Measurements from ENCODE around the gene RBM42.
"Not testable (repeated sequence)": the region's sequence is repeated elsewhere in the genome, so short reads cannot be mapped to it uniquely, and the experiment has no call there.

RBM42 gene

DNA sequence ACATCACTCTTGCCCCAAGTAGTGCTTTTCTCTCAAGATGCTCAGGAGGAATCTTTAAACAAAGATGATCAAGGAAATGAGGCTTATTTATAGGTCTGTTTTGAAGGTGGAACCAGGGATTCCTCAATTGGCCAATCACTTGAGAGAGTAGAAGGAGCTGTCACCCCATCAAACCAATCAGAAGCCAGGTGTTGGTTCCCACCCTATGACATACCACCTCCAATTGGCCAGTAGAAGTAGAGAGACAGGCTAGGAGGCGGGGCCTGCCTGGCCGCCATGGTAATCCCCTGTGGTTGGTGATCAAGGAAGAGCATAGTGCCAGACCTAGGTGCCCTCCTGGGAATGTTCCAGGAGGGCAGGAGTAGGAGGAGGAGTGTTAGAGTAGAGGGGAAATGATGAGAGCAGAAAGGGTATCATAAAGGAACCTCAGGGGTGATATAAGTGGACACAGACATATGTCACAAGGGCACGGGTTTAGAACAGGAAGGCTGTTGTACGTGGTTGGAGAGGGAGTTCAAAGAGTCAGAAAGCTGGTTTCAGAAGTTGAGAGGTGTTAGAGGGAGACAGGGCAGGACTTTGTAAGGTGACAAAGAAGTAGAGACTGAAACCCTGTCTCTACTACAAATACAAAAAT lies 32.4 kb upstream of the RBM42 start:
- H2BK120ac ChIP-seq (ENCODE audit: low read depth, low read length): no peak overlapping the region
- H4K91ac ChIP-seq (ENCODE audit: low read length): no peak overlapping the region
- no peaks in the 10 kb centered on the region for H3K36me3 ChIP-seq (ENCODE audit: control insufficient read depth in 1 of 2, insufficient read depth in 2 of 2, low read depth in 1 of 2, low read length in 2 of 2)
- no peak overlapping the region for H2AK5ac ChIP-seq (ENCODE audit: low read length, severe bottlenecking)
- DNase-seq: peak; percentile 14
- H2BK5ac ChIP-seq (ENCODE audit: low read depth, low read length, poor library complexity, severe bottlenecking): no peak overlapping the region
- 78% methylated on average over 4 of the region's 4 CpGs for WGBS
- H3K4ac ChIP-seq (ENCODE audit: low read depth in 1 of 2, low read length in 2 of 2): no peak overlapping the region
- H3K14ac ChIP-seq (ENCODE audit: low read length in 2 of 2): no peak overlapping the region
- no peak overlapping the region for H2AFZ ChIP-seq (ENCODE audit: low read depth, low read length)
- H2BK15ac ChIP-seq (ENCODE audit: low read depth, poor library complexity, severe bottlenecking): no peak overlapping the region
- no peaks in the 10 kb centered on the region for H3K79me1 ChIP-seq (replicated peaks; ENCODE audit: low read length, poor library complexity, severe bottlenecking)
- H2BK12ac ChIP-seq (ENCODE audit: low read length in 2 of 2): no peak overlapping the region
- H3K23ac ChIP-seq (ENCODE audit: low read length in 2 of 2): no peak overlapping the region
- H3K27ac ChIP-seq (ENCODE audit: low read length, poor library complexity, severe bottlenecking): no peak overlapping the region
- H3K9me3 ChIP-seq (ENCODE audit: control insufficient read depth, low read length): no peaks in the 10 kb centered on the region
- H3K4me3 ChIP-seq (ENCODE audit: insufficient read depth in 1 of 2, low read depth in 1 of 2, low read length in 2 of 2): no peak overlapping the region
- no peak overlapping the region for H4K8ac ChIP-seq (ENCODE audit: low read length)
- H3K18ac ChIP-seq (ENCODE audit: low read depth in 1 of 2, low read length in 2 of 2): no peak overlapping the region
- H3K27me3 ChIP-seq (ENCODE audit: control insufficient read depth in 1 of 2, insufficient read depth in 1 of 2, low read length in 2 of 2): peaks cover 0 to 13% of the 10 kb centered on the region in 2 experiments
- H3K4me2 ChIP-seq (ENCODE audit: low read length, poor library complexity, severe bottlenecking): no peak overlapping the region
- no peak overlapping the region for H3K9ac ChIP-seq (ENCODE audit: low read length)
- no peaks in the 10 kb centered on the region for H3K4me1 ChIP-seq (ENCODE audit: control insufficient read depth, insufficient read depth, low read depth, low read length)

DNA sequence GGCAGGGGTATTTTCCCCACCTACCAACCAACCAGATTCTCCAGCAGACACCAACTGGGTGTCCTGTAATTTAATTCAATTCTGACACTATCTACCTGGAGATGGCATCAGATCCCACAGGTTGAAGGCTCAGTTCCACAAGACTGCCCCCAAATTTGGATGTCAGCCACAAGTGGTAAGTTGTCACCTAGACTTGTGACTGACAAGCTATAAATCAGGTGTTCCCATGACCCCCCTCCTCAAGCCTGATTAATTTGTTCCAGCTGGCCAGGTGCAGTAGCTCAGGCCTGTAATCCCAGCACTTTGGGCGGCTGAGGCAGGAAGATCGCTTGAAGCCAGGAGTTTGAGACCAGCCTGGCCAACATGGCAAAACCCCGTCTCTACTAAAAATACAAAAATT lies 26.9 kb upstream of the RBM42 start:
- Histone ChIP-seq H3K27me3 (ENCODE audit: control insufficient read depth in 1 of 2, insufficient read depth in 1 of 2, low read length in 2 of 2) (peaks cover 0 to 12% of the 10 kb centered on the region in 2 experiments), H3K4me1 (ENCODE audit: control insufficient read depth, insufficient read depth, low read depth, low read length) (peaks cover 1% of the 10 kb centered on the region), H3K36me3 (ENCODE audit: control insufficient read depth in 1 of 2, insufficient read depth in 2 of 2, low read depth in 1 of 2, low read length in 2 of 2) (no peaks in the 10 kb centered on the region), H3K27ac (ENCODE audit: low read length, poor library complexity, severe bottlenecking) (no peak overlapping the region), H3K9me3 (ENCODE audit: control insufficient read depth, low read length) (peaks cover 4% of the 10 kb centered on the region), H2BK120ac (ENCODE audit: low read depth, low read length) (no peak overlapping the region), H3K4me3 (ENCODE audit: insufficient read depth in 1 of 2, low read depth in 1 of 2, low read length in 2 of 2) (no peak overlapping the region), H2AK5ac (ENCODE audit: low read length, severe bottlenecking) (no peak overlapping the region), H2BK5ac (ENCODE audit: low read depth, low read length, poor library complexity, severe bottlenecking) (no peak overlapping the region), H3K4ac (ENCODE audit: low read depth in 1 of 2, low read length in 2 of 2) (no peak overlapping the region), H3K9ac (ENCODE audit: low read length) (no peak overlapping the region), H2AFZ (ENCODE audit: low read depth, low read length) (no peak overlapping the region), H3K23ac (ENCODE audit: low read length in 2 of 2) (no peak overlapping the region), H3K4me2 (ENCODE audit: low read length, poor library complexity, severe bottlenecking) (no peak overlapping the region), H4K91ac (ENCODE audit: low read length) (no peak overlapping the region), H2BK12ac (ENCODE audit: low read length in 2 of 2) (no peak overlapping the region), H4K8ac (ENCODE audit: low read length) (no peak overlapping the region), H3K79me1 (replicated peaks; ENCODE audit: low read length, poor library complexity, severe bottlenecking) (no peaks in the 10 kb centered on the region), H3K14ac (ENCODE audit: low read length in 2 of 2) (no peak overlapping the region), H2BK15ac (ENCODE audit: low read depth, poor library complexity, severe bottlenecking) (no peak overlapping the region), H3K18ac (ENCODE audit: low read depth in 1 of 2, low read length in 2 of 2) (no peak overlapping the region)
- WGBS: 100% methylated on average over 2 of the region's 3 CpGs
- no peak for DNase-seq

DNA sequence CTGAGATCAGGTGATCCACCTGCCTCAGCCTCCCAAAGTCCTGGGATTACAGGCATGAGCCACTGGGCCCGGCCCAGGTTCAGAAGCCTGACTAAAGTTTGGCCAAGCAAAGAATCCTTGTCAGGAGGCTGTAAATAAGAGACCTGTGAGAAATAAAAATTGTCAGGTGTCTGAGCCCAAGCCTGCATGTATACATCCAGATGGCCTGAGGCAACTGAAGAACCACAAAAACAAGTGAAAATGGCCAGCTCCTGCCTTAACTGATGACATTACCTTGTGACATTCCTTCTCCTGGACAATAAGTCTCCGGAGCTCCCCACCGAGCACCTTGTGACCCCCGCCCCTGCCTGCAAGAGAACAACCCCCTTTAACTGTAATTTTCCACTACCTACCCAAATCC lies 24.4 kb upstream of the RBM42 start:
- not testable (repeated sequence) for DNase-seq; H3K4me3 ChIP-seq (ENCODE audit: insufficient read depth in 1 of 2, low read depth in 1 of 2, low read length in 2 of 2); H3K4me1 ChIP-seq (ENCODE audit: control insufficient read depth, insufficient read depth, low read depth, low read length); H3K4ac ChIP-seq (ENCODE audit: low read depth in 1 of 2, low read length in 2 of 2); H2BK120ac ChIP-seq (ENCODE audit: low read depth, low read length); H4K8ac ChIP-seq (ENCODE audit: low read length); H3K4me2 ChIP-seq (ENCODE audit: low read length, poor library complexity, severe bottlenecking); H3K9ac ChIP-seq (ENCODE audit: low read length); H2AK5ac ChIP-seq (ENCODE audit: low read length, severe bottlenecking); H2AFZ ChIP-seq (ENCODE audit: low read depth, low read length); H2BK5ac ChIP-seq (ENCODE audit: low read depth, low read length, poor library complexity, severe bottlenecking); H3K36me3 ChIP-seq (ENCODE audit: control insufficient read depth in 1 of 2, insufficient read depth in 2 of 2, low read depth in 1 of 2, low read length in 2 of 2); H3K23ac ChIP-seq (ENCODE audit: low read length in 2 of 2); H2BK15ac ChIP-seq (ENCODE audit: low read depth, poor library complexity, severe bottlenecking); H3K14ac ChIP-seq (ENCODE audit: low read length in 2 of 2); H3K79me1 ChIP-seq (replicated peaks; ENCODE audit: low read length, poor library complexity, severe bottlenecking); H3K27ac ChIP-seq (ENCODE audit: low read length, poor library complexity, severe bottlenecking); H3K18ac ChIP-seq (ENCODE audit: low read depth in 1 of 2, low read length in 2 of 2); H2BK12ac ChIP-seq (ENCODE audit: low read length in 2 of 2); H4K91ac ChIP-seq (ENCODE audit: low read length)
- H3K27me3 ChIP-seq (ENCODE audit: control insufficient read depth in 1 of 2, insufficient read depth in 1 of 2, low read length in 2 of 2): peaks cover 0 to 12% of the 10 kb centered on the region in 2 experiments
- H3K9me3 ChIP-seq (ENCODE audit: control insufficient read depth, low read length): peaks cover 16% of the 10 kb centered on the region
- 80% methylated on average over 4 of the region's 4 CpGs for WGBS

DNA sequence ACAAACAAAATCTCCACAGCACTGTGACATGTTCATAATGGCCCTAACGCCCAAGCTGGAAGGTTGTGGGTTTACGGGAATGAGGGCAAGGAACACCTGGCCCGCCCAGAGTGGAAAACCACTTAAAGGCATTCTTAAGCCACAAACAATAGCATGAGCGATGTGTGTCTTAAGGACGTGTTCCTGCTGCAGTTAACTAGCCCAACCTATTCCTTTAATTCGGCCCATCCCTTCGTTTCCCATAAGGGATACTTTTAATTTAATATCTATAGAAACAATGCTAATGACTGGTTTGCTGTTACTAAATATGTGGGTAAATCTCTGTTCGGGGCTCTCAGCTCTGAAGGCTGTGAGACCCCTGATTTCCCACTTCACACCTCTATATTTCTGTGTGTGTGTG lies 21.7 kb upstream of the RBM42 start:
- H2BK5ac ChIP-seq (ENCODE audit: low read depth, low read length, poor library complexity, severe bottlenecking); H2BK12ac ChIP-seq (ENCODE audit: low read length in 2 of 2); H3K36me3 ChIP-seq (ENCODE audit: control insufficient read depth in 1 of 2, insufficient read depth in 2 of 2, low read depth in 1 of 2, low read length in 2 of 2); DNase-seq; H3K18ac ChIP-seq (ENCODE audit: low read depth in 1 of 2, low read length in 2 of 2); H3K4me1 ChIP-seq (ENCODE audit: control insufficient read depth, insufficient read depth, low read depth, low read length); H3K4me3 ChIP-seq (ENCODE audit: insufficient read depth in 1 of 2, low read depth in 1 of 2, low read length in 2 of 2); H3K14ac ChIP-seq (ENCODE audit: low read length in 2 of 2); H3K9ac ChIP-seq (ENCODE audit: low read length); H3K4me2 ChIP-seq (ENCODE audit: low read length, poor library complexity, severe bottlenecking); H3K79me1 ChIP-seq (replicated peaks; ENCODE audit: low read length, poor library complexity, severe bottlenecking); H3K4ac ChIP-seq (ENCODE audit: low read depth in 1 of 2, low read length in 2 of 2); H2BK15ac ChIP-seq (ENCODE audit: low read depth, poor library complexity, severe bottlenecking); H3K23ac ChIP-seq (ENCODE audit: low read length in 2 of 2); H4K8ac ChIP-seq (ENCODE audit: low read length); H2BK120ac ChIP-seq (ENCODE audit: low read depth, low read length); H2AK5ac ChIP-seq (ENCODE audit: low read length, severe bottlenecking); H4K91ac ChIP-seq (ENCODE audit: low read length); H2AFZ ChIP-seq (ENCODE audit: low read depth, low read length); H3K27ac ChIP-seq (ENCODE audit: low read length, poor library complexity, severe bottlenecking): not testable (repeated sequence)
- H3K9me3 ChIP-seq (ENCODE audit: control insufficient read depth, low read length): peaks cover 16% of the 10 kb centered on the region
- 75% methylated on average over 3 of the region's 8 CpGs for WGBS
- H3K27me3 ChIP-seq (ENCODE audit: control insufficient read depth in 1 of 2, insufficient read depth in 1 of 2, low read length in 2 of 2): peaks cover 5 to 10% of the 10 kb centered on the region in 2 experiments
